ENCODE results near the gene GAS6.
"Not testable (repeated sequence)": the region's sequence is repeated elsewhere in the genome, so short reads cannot be mapped to it uniquely, and the experiment has no call there.

GAS6 gene

DNA sequence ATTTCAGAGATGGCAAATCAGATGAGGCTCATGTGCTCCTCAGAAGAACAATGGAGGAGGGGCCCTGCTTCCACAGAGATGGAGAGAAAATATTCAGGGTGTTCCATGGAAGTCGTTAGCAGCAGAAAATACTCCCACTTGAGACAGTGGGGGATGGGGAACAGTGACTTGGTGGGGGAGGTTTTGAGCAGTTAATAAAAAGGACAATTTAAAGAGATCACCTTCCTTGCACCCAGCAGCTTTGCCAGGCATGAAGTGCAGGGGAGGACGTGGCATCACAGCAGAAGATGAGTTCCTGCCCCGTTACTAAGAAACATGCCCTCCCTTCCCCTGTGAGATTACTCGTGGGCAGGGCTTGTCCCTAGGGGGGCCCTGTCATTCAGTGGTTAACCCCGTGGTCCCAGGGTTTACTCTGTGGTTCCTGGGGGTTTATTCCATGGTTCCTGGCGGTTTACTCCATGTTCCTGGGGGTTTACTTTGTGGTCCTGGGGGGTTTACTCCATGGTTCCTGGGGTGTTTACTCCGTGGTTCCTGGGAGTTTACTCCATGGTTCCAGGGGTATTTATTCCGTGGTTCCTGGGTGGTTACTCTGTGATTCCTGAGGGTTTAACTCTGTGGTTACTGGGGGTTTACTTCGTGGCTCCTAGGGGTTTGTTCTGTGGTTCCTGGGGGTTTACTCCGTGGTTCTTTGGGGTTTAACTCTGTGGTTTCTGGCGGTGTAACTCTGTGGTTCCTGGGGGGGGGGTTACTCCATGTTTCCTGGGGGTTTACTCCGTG lies 55.6 kb downstream of the GAS6 start:
- no peak for DNase-seq (ENCODE audit: low read depth in 2 of 2)

DNA sequence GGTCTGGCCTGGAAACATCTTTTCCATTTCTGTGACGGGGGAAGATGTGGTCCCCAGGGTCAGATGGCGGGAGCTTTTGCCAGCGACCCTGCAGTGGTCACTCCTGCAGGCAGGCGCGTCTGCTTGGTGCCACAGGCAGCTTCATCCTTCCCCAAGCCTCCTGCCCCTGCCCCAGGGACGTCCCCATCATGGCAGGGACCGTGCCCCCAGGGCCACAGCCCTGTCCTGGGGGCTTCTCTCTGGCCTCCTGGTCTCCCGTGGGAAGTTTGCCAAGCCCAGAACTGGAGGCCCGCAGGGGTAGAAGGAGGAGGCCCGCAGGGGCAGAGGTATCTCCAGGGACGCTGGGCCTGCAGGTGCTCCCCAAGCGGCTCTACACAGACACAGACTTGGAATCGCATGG lies 57.4 kb downstream of the GAS6 start:
- no peak for DNase-seq (ENCODE audit: low read depth in 2 of 2)

DNA sequence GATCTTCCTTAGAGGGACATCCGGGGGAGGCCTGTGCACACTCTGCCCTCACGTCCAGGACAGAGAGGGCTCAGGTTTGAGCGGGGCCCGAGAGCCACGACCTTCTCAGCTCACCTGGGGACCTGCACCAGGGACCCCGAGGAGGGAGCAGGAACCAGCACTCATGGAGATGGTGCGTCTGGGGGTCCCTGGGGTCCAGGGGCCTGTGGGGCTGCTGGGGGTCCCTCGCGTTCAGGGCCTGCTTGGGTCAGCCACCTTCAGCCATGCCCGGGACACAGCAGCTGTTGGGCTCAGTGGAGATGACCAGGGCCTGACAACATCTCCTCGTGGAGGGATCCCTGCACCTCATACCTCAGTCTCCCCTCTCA lies 57.8 kb downstream of the GAS6 start:
- DNase-seq (ENCODE audit: low read depth in 2 of 2), result no peak

DNA sequence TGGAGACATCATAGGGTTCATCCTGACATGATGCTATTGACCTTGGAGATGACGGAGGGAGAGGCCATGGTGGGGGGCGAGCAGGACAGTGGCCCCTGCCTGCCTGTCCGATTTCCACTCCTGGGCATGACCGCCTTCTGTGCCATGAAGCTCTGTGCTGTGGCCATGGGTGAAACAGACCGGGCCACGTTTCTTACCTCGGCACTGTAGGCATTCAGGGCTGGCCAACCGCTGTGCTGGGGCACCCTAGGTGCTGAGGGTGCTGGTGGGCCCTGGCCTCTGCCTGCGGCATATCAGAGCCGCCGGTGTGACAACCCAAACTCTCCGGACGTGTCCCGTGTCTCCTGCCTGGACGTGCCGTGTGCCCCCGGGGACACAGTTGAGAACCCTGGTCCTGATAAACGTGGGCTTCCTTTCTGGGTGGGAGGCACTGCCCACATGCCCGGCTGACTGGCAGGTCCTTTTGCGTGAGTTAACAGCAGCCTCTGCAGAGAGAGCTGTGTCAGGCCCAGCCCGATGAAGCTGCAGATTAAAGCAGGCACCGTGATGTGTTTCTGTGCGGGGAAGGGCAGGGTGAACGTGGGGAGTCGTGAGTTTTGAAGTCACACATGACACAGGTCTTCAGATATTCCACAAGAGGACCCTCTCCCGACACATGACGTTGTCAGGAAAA lies 58.3 kb downstream of the GAS6 start:
- DNase-seq (ENCODE audit: low read depth in 2 of 2), result no peak

DNA sequence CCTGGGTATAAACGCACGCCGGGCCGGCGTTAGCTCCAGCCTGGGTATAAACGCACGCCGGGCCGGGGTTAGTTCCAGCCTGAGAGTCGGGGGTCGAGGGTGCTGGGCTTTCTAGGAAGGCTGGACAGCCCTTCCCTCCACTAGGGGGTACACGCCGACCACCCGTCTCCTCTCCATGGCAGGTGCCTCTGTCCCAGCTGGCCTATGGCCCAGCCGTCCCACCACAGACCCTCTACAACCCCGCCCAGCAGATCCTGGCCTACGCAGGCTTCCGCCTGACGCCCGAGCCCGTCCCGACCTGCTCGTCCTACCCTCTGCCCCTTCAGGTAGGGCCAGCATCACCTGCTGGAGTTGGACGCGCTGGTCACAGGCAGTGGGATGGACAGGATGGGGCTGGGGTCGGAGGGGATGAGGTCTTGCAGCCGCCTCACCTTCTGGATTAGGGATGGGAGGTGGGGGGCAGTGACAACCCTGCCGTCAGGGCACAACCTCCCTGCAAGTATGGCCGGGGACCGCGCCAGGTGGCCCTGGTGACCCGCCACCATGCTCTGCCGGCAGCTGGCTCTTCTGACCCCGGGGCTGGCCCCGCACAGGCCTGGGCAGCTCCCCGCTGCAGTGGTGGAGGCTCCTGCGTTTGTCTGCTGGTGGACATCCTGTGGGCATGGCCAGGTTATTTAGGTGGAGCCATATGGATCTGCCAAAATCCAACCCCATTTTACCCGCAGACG lies 59.0 kb downstream of the GAS6 start:
- DNase-seq (ENCODE audit: low read depth in 2 of 2), result no peak

DNA sequence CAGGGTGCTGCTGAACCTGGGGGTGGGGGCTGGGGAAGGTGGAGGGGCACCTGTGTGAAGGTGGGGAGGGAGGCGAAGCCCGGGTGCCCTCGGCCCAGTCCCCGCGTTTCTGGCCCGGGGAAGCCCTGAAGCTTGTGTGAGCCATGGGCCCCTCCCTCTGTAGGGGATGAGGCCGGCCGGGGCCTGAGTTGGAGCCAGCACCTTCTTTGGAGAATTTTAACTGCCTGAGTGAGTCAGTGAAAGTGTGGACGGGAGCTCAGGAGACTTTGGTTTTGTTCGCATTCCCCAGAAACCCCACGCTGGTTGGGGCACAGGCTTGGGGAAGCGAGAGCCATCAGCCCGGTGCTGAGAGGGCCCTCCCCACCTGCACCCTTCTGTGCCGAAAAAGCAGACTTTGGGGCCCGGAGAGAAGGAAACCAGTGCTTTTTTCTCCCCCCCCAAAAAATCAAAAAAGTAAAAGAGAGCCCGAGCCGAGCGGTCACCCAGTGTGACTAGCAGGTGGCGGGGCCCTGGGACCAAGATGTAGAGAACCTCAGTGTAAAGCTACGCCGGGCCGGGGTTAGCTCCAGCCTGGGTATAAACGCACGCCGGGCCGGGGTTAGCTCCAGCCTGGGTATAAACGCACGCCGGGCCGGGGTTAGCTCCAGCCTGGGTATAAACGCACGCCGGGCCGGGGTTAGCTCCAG lies 59.7 kb downstream of the GAS6 start:
- no peak for DNase-seq (ENCODE audit: low read depth in 2 of 2)

DNA sequence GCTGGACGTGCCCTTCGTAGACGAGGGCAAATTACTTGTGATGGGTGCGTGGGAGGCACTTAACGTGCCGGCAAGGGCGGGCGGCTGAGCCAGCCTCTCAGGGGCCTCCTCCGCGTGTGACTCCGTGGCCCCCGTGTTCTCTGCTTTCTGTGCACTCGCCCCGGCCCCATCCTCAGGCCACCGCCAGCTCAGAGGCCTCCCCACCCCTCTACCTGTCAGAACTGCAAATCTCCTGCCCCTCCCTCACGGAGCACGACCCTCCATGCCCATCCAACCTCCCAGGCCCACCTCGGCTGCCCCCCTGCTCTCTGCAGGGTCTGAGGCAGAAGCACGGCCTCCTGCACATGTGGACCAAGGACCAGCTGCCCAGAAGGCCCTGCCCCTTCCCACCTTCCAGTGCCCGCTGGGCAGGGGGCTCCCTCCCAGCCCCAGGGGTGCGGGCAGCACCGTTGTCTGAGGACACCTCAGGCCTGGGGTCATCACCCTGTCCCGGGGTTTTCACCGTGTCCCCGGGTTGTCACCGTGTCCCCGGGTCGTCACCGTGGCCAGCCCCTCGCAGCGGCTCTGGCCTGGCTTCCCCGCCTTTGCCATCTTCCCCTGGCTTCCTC lies 60.4 kb downstream of the GAS6 start:
- no peak for DNase-seq (ENCODE audit: low read depth in 2 of 2)

DNA sequence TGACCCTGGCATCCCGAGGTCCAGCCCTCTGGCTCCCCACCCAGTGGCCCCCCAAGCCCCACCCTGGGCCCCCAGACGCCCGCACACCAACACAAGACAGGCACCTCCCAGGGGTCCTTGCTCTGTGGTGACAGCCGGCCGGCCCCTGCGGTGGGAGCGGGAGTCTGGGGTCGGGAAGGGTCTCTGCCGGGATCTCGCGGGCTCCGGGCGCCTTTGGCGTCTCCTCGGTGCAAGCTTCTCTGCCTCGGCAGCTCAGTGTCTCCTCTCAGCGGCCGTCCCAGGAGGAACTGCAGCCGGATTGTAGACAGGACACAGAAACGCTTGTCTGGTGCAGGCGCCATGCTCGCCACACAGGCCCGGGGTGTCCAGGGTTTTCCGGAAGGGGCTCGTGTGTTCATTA lies 61.1 kb downstream of the GAS6 start:
- no peak for DNase-seq (ENCODE audit: low read depth in 2 of 2)

DNA sequence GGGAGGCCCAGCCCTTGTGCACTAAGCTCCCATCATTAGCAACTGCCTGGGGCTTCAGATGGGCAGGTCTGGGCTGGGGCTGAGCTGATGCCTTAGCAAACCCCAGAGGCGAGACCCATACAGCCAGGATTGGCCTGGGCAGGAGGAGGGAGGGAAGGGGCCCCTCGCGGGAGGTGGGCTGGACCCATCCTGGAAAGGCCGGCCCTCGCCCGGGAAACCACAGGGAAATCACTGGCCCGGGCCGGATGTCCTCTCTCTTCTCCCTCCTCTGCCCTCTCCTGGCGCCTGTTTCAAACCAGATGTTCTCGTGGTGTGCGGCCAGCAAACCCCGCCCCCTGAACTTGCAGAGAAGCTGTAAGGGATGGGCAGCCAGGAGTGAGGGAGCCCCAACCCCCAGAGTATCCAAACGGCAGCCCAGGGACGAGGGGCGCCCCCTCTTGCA lies 61.8 kb downstream of the GAS6 start:
- DNase-seq (ENCODE audit: low read depth in 2 of 2), result no peak

DNA sequence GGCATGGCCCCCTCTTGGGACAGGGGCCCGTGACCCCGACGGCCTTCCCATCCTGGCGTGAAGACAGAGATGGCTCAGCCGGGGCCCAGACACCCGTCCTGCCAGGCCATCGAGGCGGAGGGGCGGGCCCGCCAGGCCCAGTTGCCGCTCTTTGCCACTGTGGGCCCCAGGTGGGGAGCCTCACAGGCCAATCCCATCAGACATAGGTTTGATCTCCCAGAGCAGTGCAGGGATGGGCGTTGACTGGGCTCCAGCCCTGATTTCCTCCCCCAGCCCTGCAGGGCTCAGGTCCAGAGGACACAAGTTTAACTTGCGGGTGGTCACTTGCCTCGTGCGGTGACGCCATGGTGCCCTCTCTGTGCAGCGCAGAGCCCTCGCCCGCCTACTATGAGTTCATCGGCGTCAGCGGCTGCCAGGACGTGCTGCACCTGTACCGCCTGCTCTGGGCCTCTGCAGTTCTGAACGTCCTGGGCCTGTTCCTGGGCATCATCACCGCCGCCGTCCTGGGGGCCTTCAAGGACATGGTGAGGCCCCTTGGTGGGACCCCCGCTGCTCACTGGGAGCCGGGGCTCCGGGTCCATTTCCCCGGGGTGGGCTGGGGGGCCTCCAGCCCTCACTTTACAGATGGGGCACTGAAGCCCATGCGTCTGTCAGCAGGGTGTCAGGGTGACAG lies 62.5 kb downstream of the GAS6 start:
- DNase-seq (ENCODE audit: low read depth in 2 of 2), result no peak

DNA sequence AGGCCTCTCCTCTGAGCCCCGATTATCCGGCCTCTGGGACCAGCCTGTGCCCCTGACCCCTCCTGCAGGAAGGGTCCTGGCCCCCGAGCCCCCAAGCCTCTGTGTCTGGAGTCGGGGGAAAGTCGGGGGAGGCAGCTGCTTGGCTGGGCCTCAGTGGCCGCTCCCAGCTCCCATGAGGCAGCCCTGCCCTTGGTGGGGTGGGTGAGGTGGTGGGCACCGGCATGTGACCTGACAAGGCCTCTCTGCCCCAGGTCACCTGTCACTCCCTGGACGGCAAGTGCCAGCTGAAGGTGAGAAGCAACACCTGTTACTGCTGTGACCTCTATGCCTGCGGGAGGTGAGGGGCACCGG lies 63.3 kb downstream of the GAS6 start:
- DNase-seq (ENCODE audit: low read depth in 2 of 2), result no peak

DNA sequence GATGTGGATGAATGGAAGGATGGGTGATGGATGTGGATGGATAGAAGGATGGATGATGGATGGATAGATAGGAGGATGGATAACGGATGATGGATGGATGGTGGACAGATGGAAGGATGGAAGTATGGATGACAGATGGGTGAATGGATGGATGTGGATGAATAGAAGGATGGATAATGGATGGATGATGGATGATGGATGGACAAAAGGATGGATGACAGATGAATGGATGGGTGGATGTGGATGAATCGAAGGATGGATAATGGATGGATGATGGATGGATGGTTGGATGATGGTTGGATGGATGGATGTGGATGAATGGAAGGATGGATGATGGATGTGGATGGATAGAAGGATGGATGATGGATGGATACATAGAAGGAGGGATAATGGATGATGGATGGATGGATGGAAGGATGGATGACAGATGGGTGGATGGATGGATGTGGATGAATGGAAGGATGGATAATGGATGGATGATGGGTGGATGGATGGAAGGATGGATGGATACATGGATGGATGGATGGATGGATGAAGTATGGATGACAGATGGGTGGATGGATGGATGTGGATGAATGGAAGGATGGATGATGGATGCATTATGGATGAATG lies 65.6 kb downstream of the GAS6 start:
- no peak for DNase-seq (ENCODE audit: low read depth in 2 of 2)

DNA sequence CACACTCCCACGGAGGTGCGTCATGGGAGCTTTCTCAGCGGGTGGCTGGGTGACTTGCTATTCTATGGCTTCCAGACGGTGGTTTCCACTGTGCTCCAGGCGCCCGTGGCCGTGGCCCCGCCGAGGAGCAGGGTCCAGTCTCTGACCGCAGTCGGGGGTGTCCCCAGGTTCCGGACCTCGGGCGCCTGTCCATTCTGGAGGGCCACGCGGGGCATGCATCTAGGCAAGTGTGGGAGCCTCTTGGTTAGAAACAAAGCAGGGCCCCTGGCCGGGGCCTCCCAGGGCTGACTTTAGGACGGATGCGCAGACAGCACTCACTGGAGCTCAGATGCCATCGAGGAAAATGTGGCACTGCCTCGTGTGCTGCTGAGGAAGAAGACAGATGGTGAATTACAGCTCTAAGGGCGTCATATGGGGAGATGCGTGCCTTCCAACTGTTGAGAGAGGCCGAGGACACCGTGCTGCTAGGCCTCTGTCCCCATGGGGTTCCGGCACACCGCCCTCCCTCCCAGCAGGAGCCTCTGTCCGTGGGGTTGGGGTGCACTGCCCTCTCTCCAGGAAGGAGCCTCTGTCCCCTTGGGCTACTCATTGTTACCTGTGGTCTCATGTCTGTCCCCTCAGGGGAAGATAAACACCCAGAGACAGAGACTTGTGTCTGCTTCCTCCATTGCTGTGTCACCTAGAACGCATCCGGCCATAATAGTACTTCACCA lies 66.8 kb downstream of the GAS6 start:
- no peak for DNase-seq (ENCODE audit: low read depth in 2 of 2)

DNA sequence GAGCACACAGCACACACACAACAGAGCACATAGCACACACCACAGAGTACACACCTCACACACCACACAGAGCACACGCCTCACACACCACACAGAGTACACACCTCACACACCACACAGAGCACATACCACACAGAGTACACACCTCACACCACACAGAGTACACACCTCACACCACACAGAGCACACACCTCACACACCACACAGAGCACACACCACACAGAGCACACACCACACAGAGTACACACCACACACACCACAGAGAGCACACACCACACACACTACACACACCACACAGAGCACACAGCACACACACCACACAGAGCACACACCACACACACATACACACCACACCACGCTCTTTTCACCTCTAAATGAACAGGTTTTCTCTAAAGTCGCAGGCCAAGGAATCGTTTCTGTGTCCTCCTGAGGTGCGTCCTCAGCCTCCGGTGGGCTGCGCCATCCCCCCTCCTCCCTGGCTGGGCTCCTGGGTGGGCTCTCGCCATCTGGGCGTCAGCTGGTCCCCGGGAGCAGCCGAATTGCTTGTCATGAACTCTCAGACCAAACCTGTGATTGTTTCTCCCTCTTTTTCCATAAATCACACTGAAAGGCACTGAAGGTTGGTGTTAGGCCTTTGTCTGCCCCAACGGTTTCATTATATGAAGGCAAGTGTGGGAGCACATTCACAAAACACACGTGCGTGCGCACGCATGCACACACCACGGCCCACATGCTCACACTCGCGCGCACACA lies 67.5 kb downstream of the GAS6 start:
- DNase-seq (ENCODE audit: low read depth in 2 of 2), result no peak

DNA sequence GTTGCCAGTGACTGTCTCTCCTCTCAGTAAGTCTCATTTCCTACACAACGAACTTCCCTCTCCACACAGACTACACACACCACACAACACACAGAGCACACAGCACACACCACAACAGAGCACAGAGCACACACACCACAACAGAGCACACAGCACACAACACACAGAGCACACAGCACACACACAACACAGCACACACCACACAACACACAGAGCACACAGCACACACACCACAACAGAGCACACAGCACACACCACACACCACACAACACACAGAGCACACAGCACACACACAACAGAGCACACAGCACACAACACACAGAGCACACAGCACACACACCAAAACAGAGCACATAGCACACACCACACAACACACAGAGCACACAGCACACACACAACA lies 68.5 kb downstream of the GAS6 start:
- not testable (repeated sequence) for DNase-seq (ENCODE audit: low read depth in 2 of 2)

DNA sequence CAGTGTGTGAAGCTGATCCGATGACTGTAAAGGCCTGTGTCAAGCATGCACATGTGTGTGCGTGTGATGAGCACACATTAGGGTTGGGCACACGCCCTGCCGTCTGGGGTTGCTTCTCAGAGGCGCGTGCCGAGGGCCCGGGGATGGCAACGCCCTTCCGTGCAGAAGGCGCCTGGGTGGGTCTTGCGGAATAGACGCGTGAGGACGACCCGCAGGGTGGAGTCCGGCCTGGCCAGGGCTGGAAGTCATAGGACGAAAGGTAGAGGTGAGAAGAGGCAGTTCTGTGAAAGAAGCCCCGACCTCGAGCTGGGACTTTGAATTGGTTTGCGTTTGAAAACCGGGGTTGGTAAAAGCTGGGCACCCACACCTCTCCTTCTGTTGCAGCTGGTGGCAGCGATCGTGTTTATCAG lies 69.1 kb downstream of the GAS6 start:
- no peak for DNase-seq (ENCODE audit: low read depth in 2 of 2)

DNA sequence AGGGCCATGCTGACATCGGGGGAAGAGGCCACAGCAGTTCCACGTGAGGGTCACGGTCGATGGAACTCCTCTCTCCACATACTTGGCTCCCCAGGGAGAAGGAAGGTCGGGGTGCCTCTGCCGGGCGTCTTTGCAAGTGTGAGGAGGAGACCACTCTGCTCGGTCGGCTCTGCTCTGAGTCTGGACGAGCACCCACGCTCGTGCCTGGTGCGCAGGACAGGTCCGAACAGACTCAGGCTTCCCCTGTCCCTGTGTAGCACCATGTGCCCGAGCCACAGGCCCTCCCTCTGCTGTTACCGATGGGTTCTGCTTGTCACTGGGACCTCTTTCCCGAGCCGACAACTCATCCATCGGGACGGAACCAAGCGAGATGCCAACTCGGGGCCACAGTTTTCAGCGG lies 69.8 kb downstream of the GAS6 start:
- no peak for DNase-seq (ENCODE audit: low read depth in 2 of 2)

DNA sequence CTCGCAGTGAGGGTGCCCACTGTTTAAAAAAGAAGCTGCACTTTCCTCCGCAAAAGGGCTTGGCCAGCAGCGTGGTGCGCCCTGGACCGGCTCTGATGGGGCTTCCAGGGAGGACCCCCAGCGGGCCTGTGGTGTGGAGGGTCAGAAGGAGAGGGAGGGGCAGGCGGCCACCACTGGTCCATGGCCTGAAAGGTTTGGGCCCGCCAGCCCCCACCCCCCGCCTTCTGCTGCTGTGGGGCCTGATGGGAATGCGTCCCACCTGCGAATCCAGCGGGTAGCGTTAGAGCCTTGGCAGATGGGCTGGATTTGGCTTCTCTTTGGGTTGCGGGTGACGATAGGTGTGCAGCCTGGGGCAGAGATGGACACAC lies 70.2 kb downstream of the GAS6 start:
- no peak for DNase-seq (ENCODE audit: low read depth in 2 of 2)

DNA sequence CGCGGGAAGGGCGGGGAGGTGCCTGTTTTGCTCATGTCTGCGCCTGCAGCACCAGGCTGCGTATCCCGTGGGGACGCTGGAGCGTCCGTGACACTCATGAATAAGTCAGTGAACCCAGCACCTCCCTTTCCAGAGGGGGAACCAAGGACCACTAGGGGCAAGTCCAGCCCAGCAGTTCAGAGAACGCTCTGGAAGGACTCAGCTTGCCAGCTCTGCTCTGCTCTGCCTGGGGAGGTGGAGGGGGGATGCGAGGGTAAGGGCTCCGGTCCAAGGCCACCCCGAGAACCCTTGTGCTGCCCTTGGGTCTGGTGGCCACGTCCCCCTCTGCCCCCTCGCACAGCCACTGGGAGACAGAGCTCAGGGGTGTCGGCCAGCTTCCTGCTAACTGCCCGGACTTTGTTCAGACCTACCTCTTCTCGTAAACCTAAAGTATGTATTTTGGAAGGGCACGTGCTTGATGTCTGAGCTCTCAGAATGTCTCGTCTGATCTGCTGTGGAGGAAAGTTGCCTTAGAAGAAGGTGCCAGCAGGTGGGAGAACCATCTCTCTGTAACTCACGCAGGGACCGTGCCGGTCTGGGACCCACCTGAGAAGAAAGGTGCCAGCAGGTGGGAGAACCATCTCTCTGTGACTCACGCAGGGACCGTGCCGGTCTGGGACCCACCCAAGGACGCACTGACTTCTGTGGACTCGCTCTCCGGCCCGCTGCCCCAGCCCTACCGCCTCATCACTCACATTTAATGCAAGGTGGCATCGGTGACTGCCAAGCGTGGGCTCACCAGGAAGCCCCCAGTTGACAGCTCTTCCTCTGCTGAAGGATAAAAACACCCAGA lies 70.8 kb downstream of the GAS6 start:
- DNase-seq (ENCODE audit: low read depth in 2 of 2), result no peak

Measured in stimulated activated CD4-positive, alpha-beta T cell treated with anti-CD3 and anti-CD28 coated beads, Interleukin-1b, Interleukin-23, amount 100 ng/mL, for 4 hours (primary cell).